PFSK-1 (cell line): ENCODE measurements around the gene ZNF786.

Experiments
- FOXP2 ChIP-seq: optimal IDR thresholded peaks from 2 replicates; pipeline ENCODE3; 2011; ENCODE audit warnings: borderline replicate concordance, control low read depth, inconsistent platforms; ENCODE audit not compliant: insufficient read depth; ENCODE audit errors: extremely low read length, extremely low read depth
- POLR2AphosphoS5 ChIP-seq: IDR thresholded peaks from 2 replicates; pipeline ENCODE4 v1.6.1; 2012; ENCODE audit warnings: low read depth, mild to moderate bottlenecking, control low read depth, low read length, moderate library complexity
- REST ChIP-seq, 2 experiments: IDR thresholded peaks; 2 replicates each; pipeline versions ENCODE4 v1.6.1 to v1.8.0; 2011 to 2012; ENCODE audit warnings: low read depth in 2 of 2, low read length in 2 of 2, control low read depth in 1 of 2, inconsistent platforms in 1 of 2, mild to moderate bottlenecking in 1 of 2, moderate library complexity in 1 of 2; ENCODE audit not compliant: insufficient read depth in 1 of 2
- SIN3A ChIP-seq: IDR thresholded peaks from 2 replicates; pipeline ENCODE4 v1.6.1; 2012; ENCODE audit warnings: mild to moderate bottlenecking, low read length, moderate library complexity, borderline replicate concordance; ENCODE audit not compliant: insufficient read depth
- TAF1 ChIP-seq: IDR thresholded peaks from 2 replicates; pipeline ENCODE4 v1.6.1; 2012; ENCODE audit warnings: low read length, control low read depth, borderline replicate concordance; ENCODE audit not compliant: insufficient read depth

ZNF786 gene

DNA sequence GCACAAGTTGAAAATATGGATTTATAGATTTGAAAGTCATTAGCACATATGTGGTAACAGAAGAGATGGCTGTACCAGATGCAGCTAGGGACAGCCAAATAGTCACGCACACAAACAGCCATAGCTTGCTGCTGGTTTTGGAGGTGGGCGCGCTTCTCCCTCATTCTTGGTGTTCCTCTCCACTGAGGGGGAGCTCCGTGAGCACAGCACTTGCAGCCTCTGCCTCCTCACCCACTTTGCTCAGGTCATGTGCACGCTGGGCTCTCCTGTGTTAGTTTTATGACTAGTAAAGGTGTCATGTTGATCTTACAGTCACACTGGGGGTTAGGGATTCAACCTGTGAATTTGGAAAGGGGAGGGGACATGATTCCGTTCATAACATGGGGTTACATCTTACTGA is 8.5 kb upstream of the ZNF786 start:
- TF ChIP-seq SIN3A, result no peak
- TF ChIP-seq TAF1, result no peak
- TF ChIP-seq REST (IDR thresholded peaks at IDR 0.05; ENCODE audit: insufficient read depth in 1 of 2, low read depth in 2 of 2, low read length in 2 of 2), result no peak
- no peak for TF ChIP-seq POLR2AphosphoS5
- TF ChIP-seq FOXP2, result no peak

DNA sequence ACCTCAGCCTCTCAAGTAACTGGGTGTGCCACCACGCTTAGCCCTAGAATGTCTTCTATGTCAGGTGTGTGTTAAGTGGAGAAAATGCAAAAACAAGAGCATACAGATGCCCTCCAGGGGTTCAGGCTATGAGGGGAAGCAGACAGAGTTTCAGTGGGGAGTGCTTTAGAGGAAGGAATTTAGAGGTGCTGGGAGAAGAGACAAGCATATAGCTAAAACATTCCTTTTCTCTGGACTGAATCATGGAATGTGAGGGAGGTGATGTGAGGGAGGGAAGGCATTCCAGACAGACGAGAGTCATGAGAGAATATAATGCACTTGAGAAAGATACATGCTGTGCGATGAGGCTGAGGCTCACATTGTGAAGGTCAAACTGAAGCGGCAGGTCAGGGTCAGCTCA is 6.6 kb upstream of the ZNF786 start:
- TF ChIP-seq REST (IDR thresholded peaks at IDR 0.05; ENCODE audit: insufficient read depth in 1 of 2, low read depth in 2 of 2, low read length in 2 of 2) (no peak), TAF1 (no peak), SIN3A (no peak), FOXP2 (no peak), POLR2AphosphoS5 (no peak)

DNA sequence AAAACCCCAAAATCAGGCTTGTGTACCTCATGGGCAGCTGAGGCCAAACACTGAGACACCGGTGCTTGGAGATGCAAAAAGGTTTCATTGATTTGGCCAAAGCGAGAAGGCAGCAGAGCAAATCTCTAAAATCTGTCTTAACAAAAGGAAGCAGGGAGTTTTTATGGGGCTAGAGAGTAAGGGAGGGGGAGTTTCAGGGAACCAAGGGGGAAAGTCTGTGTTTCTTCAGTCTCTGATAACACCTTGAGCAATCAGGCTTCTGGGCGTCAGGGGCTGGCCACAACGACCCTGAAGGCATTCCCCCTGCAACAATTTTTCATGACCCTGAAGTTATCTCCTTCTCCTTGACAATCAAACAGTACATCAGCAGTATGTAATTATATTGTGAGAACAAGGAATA is 2.7 kb upstream of the ZNF786 start:
- no peak for TF ChIP-seq POLR2AphosphoS5
- no peak for TF ChIP-seq REST (IDR thresholded peaks at IDR 0.05; ENCODE audit: insufficient read depth in 1 of 2, low read depth in 2 of 2, low read length in 2 of 2)
- TF ChIP-seq FOXP2, result no peak
- TF ChIP-seq SIN3A, result no peak
- no peak for TF ChIP-seq TAF1

GRCh38 chr7:149087376-149087775 is 3.1 kb downstream of the ZNF786 start:
- TF ChIP-seq TAF1 (no peak), FOXP2 (no peak), POLR2AphosphoS5 (no peak), REST (IDR thresholded peaks at IDR 0.05; ENCODE audit: insufficient read depth in 1 of 2, low read depth in 2 of 2, low read length in 2 of 2) (no peak), SIN3A (no peak)

- TF ChIP-seq POLR2AphosphoS5, result no peak
Observed at GRCh38 chr7:149085866-149086265, 4.7 kb downstream of the ZNF786 start.

GRCh38 chr7:149084407-149084806 is 6.1 kb downstream of the ZNF786 start:
- TF ChIP-seq REST (IDR thresholded peaks at IDR 0.05; ENCODE audit: insufficient read depth in 1 of 2, low read depth in 2 of 2, low read length in 2 of 2) (no peak), TAF1 (no peak), SIN3A (no peak), POLR2AphosphoS5 (no peak), FOXP2 (no peak)
